Measurements from ENCODE around the gene TMTC1. TPM values are rescaled to one million over a fixed set of nuclear protein-coding genes. Genes with fewer than 3 reads are reported as not detected.

The TMTC1 gene
- total and polyA plus RNA-seq, 2 of the 8 experiments (the other 6 are each of a cell fraction or from before 2014, with no cell fraction given) = 15.4 to 20.8 TPM

DNA sequence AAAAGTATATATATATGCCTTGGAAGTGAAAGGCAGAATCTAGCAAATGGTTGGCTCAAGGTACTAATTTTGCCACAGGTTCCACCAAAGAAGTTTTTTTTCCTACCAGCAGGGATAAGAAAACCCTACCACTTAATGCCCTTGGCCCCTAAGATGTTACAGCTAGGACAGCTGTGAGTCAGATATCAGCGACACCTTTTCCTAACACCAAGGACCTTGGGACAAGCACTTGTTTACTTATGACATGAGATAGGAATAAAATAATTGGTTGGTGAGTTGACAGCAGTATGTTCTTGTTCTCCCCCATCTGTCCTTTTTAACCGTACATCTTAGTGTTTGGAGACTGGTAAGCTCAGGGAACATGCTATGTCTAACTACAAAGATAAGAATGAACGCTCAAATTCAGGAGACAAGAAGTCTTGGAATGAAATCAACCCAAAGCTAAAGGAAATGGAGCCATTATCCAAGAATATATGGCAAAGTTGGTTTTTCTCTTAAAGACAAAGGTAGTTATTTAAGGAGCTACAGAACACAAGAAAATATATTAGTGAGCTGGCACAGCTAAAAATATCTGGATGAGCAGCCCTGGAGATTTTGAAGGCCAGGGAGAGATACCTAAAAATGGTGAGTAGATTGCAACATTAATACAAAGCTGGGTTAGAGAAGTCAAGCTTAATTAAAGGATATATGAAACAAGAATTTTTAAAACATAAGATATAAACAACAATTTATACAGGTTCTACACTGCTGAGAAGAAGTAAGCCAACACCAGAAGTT, 126.8 kb downstream of the TMTC1 start:
- Histone ChIP-seq H3K4ac (replicated peaks; ENCODE audit: insufficient read length, low read depth, low read length) (no peak overlapping the region), H4K91ac (replicated peaks; ENCODE audit: insufficient read length, low read length) (no peak overlapping the region), H3K14ac (ENCODE audit: insufficient read length) (no peak overlapping the region), H3K4me1 (replicated peaks in 1 of 4; ENCODE audit: control insufficient read depth in 3 of 4, insufficient read depth in 4 of 4, low read length in 3 of 4) (no peaks in the 10 kb centered on the region), H2AK5ac (ENCODE audit: low read depth, low read length) (no peak overlapping the region), H3K27ac (ENCODE audit: low read depth, low read length) (no peak overlapping the region), H4K8ac (ENCODE audit: extremely low read depth, insufficient read depth, low read length) (no peak overlapping the region), H3K56ac (replicated peaks; ENCODE audit: insufficient read length, low read depth, low read length) (no peak overlapping the region), H3K9me3 (ENCODE audit: insufficient read depth in 2 of 2, low read depth in 1 of 2, low read length in 1 of 2) (no peaks in the 10 kb centered on the region), H3K4me3 (ENCODE audit: extremely low read depth in 1 of 4, insufficient read depth in 2 of 4, low read depth in 3 of 4, low read length in 4 of 4) (no peak overlapping the region), H3K23ac (ENCODE audit: insufficient read length) (no peak overlapping the region), H3K23me2 (ENCODE audit: low read depth, low read length) (no peaks in the 10 kb centered on the region), H3K79me1 (ENCODE audit: low read depth, low read length) (no peaks in the 10 kb centered on the region), H2BK120ac (replicated peaks; ENCODE audit: low read depth, low read length) (no peak overlapping the region), H2BK5ac (ENCODE audit: low read depth, low read length) (no peak overlapping the region), H2BK15ac (ENCODE audit: low read length) (no peak overlapping the region), H3K36me3 (ENCODE audit: control insufficient read depth in 2 of 4, insufficient read depth in 4 of 4, low read length in 3 of 4) (peaks cover 0 to 2% (median 0%) of the 10 kb centered on the region in 4 experiments; a peak in 1 of 8 replicates), H2BK12ac (ENCODE audit: low read depth, low read length) (no peak overlapping the region), H3K27me3 (replicated peaks in 1 of 4; ENCODE audit: control insufficient read depth in 3 of 4, extremely low read depth in 1 of 4, insufficient read depth in 3 of 4, low read length in 3 of 4) (no peaks in the 10 kb centered on the region), H4K5ac (ENCODE audit: insufficient read length, low read depth, low read length) (no peak overlapping the region), H2AFZ (ENCODE audit: low read length) (no peak overlapping the region), H3K79me2 (ENCODE audit: control insufficient read depth in 1 of 2, insufficient read depth in 2 of 2, low read length in 2 of 2) (no peaks in the 10 kb centered on the region), H4K20me1 (replicated peaks in 1 of 2; ENCODE audit: control insufficient read depth in 1 of 2, insufficient read depth in 2 of 2, low read length in 2 of 2) (no peaks in the 10 kb centered on the region), H3K4me2 (ENCODE audit: insufficient read depth in 1 of 2, low read depth in 2 of 2, low read length in 2 of 2) (no peak overlapping the region), H3K18ac (ENCODE audit: extremely low read depth, low read length) (no peak overlapping the region), H3K9ac (replicated peaks in 1 of 4; ENCODE audit: extremely low read depth in 1 of 4, low read depth in 3 of 4, low read length in 3 of 4) (no peak overlapping the region), H2BK20ac (ENCODE audit: low read length) (no peak overlapping the region)
- FAIRE-seq (no peak), DNase-seq (ENCODE audit: low read depth in 1 of 2, low spot score in 2 of 2) (no peak)
- CTCF ChIA-PET (ENCODE audit: partially characterized antibody) = interaction anchor here (1.5 kb wide), 1 partner anchor 11 kb away, joined by 3 read pairs; no protein-coding TSS in a partner anchor
- WGBS, 2 experiments (ENCODE audit: extremely low coverage in 1 of 2, insufficient coverage in 1 of 2, insufficient read length in 1 of 2, insufficient replicate concordance in 2 of 2, low coverage in 1 of 2, low lambda C conversion rate in 2 of 2, missing lambda C conversion rate in 1 of 2) = 97% methylated on average over 3 of the region's 3 CpGs; no CpG with 5 or more reads in 1 of the 2 experiments
- POLR2A ChIA-PET (ENCODE audit: partially characterized antibody) = no interaction called here
- TF ChIP-seq TCF12 (IDR thresholded peaks at IDR 0.05; ENCODE audit: low read depth, low read length) = no peak
- TF ChIP-seq CREB1 (IDR thresholded peaks at IDR 0.05) = no peak
- no peak for TF ChIP-seq GABPA (IDR thresholded peaks at IDR 0.05; ENCODE audit: borderline replicate concordance, insufficient read depth, low read length)
- TF ChIP-seq, protein P1, sequence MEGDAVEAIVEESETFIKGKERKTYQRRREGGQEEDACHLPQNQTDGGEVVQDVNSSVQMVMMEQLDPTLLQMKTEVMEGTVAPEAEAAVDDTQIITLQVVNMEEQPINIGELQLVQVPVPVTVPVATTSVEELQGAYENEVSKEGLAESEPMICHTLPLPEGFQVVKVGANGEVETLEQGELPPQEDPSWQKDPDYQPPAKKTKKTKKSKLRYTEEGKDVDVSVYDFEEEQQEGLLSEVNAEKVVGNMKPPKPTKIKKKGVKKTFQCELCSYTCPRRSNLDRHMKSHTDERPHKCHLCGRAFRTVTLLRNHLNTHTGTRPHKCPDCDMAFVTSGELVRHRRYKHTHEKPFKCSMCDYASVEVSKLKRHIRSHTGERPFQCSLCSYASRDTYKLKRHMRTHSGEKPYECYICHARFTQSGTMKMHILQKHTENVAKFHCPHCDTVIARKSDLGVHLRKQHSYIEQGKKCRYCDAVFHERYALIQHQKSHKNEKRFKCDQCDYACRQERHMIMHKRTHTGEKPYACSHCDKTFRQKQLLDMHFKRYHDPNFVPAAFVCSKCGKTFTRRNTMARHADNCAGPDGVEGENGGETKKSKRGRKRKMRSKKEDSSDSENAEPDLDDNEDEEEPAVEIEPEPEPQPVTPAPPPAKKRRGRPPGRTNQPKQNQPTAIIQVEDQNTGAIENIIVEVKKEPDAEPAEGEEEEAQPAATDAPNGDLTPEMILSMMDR (IDR thresholded peaks at IDR 0.05; ENCODE audit: control extremely low read depth in 1 of 3, insufficient read depth in 1 of 3, low read depth in 1 of 3, low read length in 3 of 3) = no peak
- TF ChIP-seq TAF7 (optimal IDR thresholded peaks at IDR 0.05; ENCODE audit: borderline replicate concordance, low read depth, low read length) = no peak
- no peak for TF ChIP-seq RXRA (IDR thresholded peaks at IDR 0.05; ENCODE audit: insufficient read depth, low read depth, low read length)
- no peak for TF ChIP-seq PHF8 (conservative IDR thresholded peaks at IDR 0.05; ENCODE audit: low read depth, low read length)
- TF ChIP-seq CEBPB (IDR thresholded peaks at IDR 0.05; ENCODE audit: low read depth, low read length) = no peak
- no peak for TF ChIP-seq HDAC6 (IDR thresholded peaks at IDR 0.05; ENCODE audit: low read depth, low read length)
- no peak for TF ChIP-seq YY1 (IDR thresholded peaks at IDR 0.05; ENCODE audit: low read depth, low read length)
- TF ChIP-seq SRF (IDR thresholded peaks at IDR 0.05; ENCODE audit: low read depth, low read length) = no peak
